Karpas-422 (cell line): Measurements from ENCODE around the gene TEAD2. TPM values are rescaled to one million over a fixed set of nuclear protein-coding genes. Genes with fewer than 3 reads are reported as not detected.
"Not testable (repeated sequence)": the region's sequence is repeated elsewhere in the genome, so short reads cannot be mapped to it uniquely, and the experiment has no call there.

Experiments
- DNase-seq: peaks from one replicate; pipeline ENCODE4 v3.0.0-alpha.2; 2015
- H2AFZ ChIP-seq: fragments of 200-600 bp; sonication (generic); 2 replicates; pipeline ENCODE4 v1.6.1; 2014; ENCODE audit warnings: antibody characterized with exemption, low read length, mixed read lengths
- H3K27ac ChIP-seq: fragments of 200-600 bp; sonication (generic); 2 replicates; pipeline ENCODE4 v1.5.1; 2014; ENCODE audit warnings: mild to moderate bottlenecking, low read length, moderate library complexity
- H3K27me3 ChIP-seq: fragments of 200-600 bp; sonication (generic); 2 replicates; pipeline ENCODE4 v1.6.1; 2014; ENCODE audit warnings: low read length, mixed read lengths
- H3K36me3 ChIP-seq: fragments of 200-600 bp; sonication (generic); 2 replicates; pipeline ENCODE4 v1.6.1; 2014; ENCODE audit warnings: low read length, mixed read lengths; ENCODE audit not compliant: insufficient read depth
- H3K4me1 ChIP-seq: fragments of 200-600 bp; sonication (generic); 2 replicates; pipeline ENCODE4 v1.6.1; 2014; ENCODE audit warnings: mild to moderate bottlenecking, low read length, mixed read lengths
- H3K4me2 ChIP-seq: fragments of 200-600 bp; sonication (generic); 2 replicates; pipeline ENCODE4 v1.6.1; 2014; ENCODE audit warnings: low read length, low read depth, mild to moderate bottlenecking; ENCODE audit not compliant: poor library complexity, severe bottlenecking
- H3K4me3 ChIP-seq: fragments of 200-600 bp; sonication (generic); 2 replicates; pipeline ENCODE4 v1.5.1; 2014; ENCODE audit warnings: mild to moderate bottlenecking, antibody characterized with exemption, low read length, mixed read lengths
- H3K79me2 ChIP-seq: fragments of 200-600 bp; sonication (generic); 2 replicates; pipeline ENCODE4 v1.6.1; 2014; ENCODE audit warnings: mild to moderate bottlenecking, low read length, mixed read lengths
- H3K9ac ChIP-seq: fragments of 200-600 bp; sonication (generic); 2 replicates; pipeline ENCODE4 v1.6.0; 2014; ENCODE audit warnings: low read length
- H3K9me2 ChIP-seq: fragments of 200-600 bp; sonication (generic), shearing (Covaris generic); replicated peaks from 2 replicates; pipeline ENCODE4 v1.6.0; 2014; ENCODE audit warnings: mild to moderate bottlenecking, low read length, moderate library complexity; ENCODE audit not compliant: insufficient read depth
- H3K9me3 ChIP-seq: fragments of 300-700, 200-600 bp; sonication (generic); 2 replicates; pipeline ENCODE4 v1.6.1; 2014; ENCODE audit warnings: low read length, mixed read lengths
- H4K20me1 ChIP-seq: fragments of 200-600 bp; sonication (generic); 2 replicates; pipeline ENCODE4 v1.6.1; 2014; ENCODE audit warnings: mild to moderate bottlenecking, antibody characterized with exemption, low read length, low read depth; ENCODE audit not compliant: insufficient read depth
- total RNA-seq: library from RNA; depleted of rRNA; stranded (reverse); fragments of >200 nt; shearing (Covaris generic); gene quantifications from 2 replicates; pipeline ENCODE4 v1.2.3, GENCODE V29; 2014; ENCODE audit warnings: low replicate concordance

The TEAD2 gene
- total RNA-seq, 1 experiment from 2014 or later, result 5.5 TPM

GRCh38 chr19:49374665-49375434 lies 12.6 kb upstream of the TEAD2 start:
- H3K27ac ChIP-seq, result peak overlapping the region; percentile 88
- peak; percentile 62 for DNase-seq
- no peaks in the 10 kb centered on the region for H3K9me2 ChIP-seq
- no peaks in the 10 kb centered on the region for H3K79me2 ChIP-seq
- peaks cover 5% of the 10 kb centered on the region for H3K9me3 ChIP-seq
- H3K36me3 ChIP-seq, result peaks cover under 1% of the 10 kb centered on the region; the same call in 1 of the 2 replicates
- no peak overlapping the region for H2AFZ ChIP-seq
- no peaks in the 10 kb centered on the region for H4K20me1 ChIP-seq
- H3K4me1 ChIP-seq, result peaks cover 57% of the 10 kb centered on the region
- peaks cover 3% of the 10 kb centered on the region; the same call in 1 of the 2 replicates for H3K27me3 ChIP-seq
- H3K4me3 ChIP-seq, result no peak overlapping the region; the same call in 1 of the 2 replicates
- H3K4me2 ChIP-seq, result peak overlapping the region; percentile 77
- peak overlapping the region; percentile 49 for H3K9ac ChIP-seq

- H3K9me2 ChIP-seq, H3K27me3 ChIP-seq, H4K20me1 ChIP-seq, H3K36me3 ChIP-seq, DNase-seq, H3K79me2 ChIP-seq: not testable (repeated sequence)
- H2AFZ ChIP-seq, result 0 out of 2 replicates have a peak overlapping the region, but pooled peaks have one; percentile 83
- peak overlapping the region; percentile 77 for H3K4me2 ChIP-seq
- H3K9ac ChIP-seq, result peak overlapping the region; percentile 58
- H3K4me3 ChIP-seq, result peak overlapping the region; percentile 54
- peaks cover 18% of the 10 kb centered on the region for H3K9me3 ChIP-seq
- H3K4me1 ChIP-seq, result peaks cover 40% of the 10 kb centered on the region
- peak overlapping the region; percentile 88 for H3K27ac ChIP-seq
Measured at GRCh38 chr19:49373174-49373573, 11.0 kb upstream of the TEAD2 start.

- DNase-seq, result no peak
- Histone ChIP-seq H3K27ac (no peak overlapping the region), H3K79me2 (no peaks in the 10 kb centered on the region), H3K36me3 (peaks cover 9% of the 10 kb centered on the region; the same call in 1 of the 2 replicates), H3K4me1 (peaks cover 35% of the 10 kb centered on the region), H4K20me1 (no peaks in the 10 kb centered on the region), H3K4me2 (no peak overlapping the region), H2AFZ (no peak overlapping the region), H3K9ac (no peak overlapping the region), H3K27me3 (peaks cover 5% of the 10 kb centered on the region; the same call in 1 of the 2 replicates), H3K9me2 (no peaks in the 10 kb centered on the region), H3K9me3 (peaks cover 18% of the 10 kb centered on the region), H3K4me3 (no peak overlapping the region)
Measured at GRCh38 chr19:49371184-49371583, 9.0 kb upstream of the TEAD2 start.

GRCh38 chr19:49368711-49369358 lies 6.6 kb upstream of the TEAD2 start:
- Histone ChIP-seq H3K4me1 (peaks cover 18% of the 10 kb centered on the region), H3K79me2 (no peaks in the 10 kb centered on the region), H3K9ac (no peak overlapping the region), H3K27me3 (peaks cover 5% of the 10 kb centered on the region; the same call in 1 of the 2 replicates), H3K4me2 (no peak overlapping the region), H2AFZ (no peak overlapping the region), H4K20me1 (no peaks in the 10 kb centered on the region), H3K9me2 (no peaks in the 10 kb centered on the region), H3K4me3 (no peak overlapping the region), H3K36me3 (peaks cover 9% of the 10 kb centered on the region; the same call in 1 of the 2 replicates), H3K9me3 (peaks cover 18% of the 10 kb centered on the region), H3K27ac (no peak overlapping the region)
- DNase-seq, result no peak

GRCh38 chr19:49366110-49366509 lies 3.9 kb upstream of the TEAD2 start:
- H3K9me2 ChIP-seq, result no peaks in the 10 kb centered on the region
- H3K79me2 ChIP-seq, result no peaks in the 10 kb centered on the region
- no peaks in the 10 kb centered on the region for H4K20me1 ChIP-seq
- DNase-seq, result no peak
- H3K9ac ChIP-seq, result no peak overlapping the region
- H3K27me3 ChIP-seq, result peaks cover 5% of the 10 kb centered on the region; the same call in 1 of the 2 replicates
- H3K9me3 ChIP-seq, result peaks cover 18% of the 10 kb centered on the region
- H2AFZ ChIP-seq, result no peak overlapping the region
- H3K4me1 ChIP-seq, result peaks cover 24% of the 10 kb centered on the region
- H3K4me2 ChIP-seq, result no peak overlapping the region
- H3K36me3 ChIP-seq, result peaks cover 9% of the 10 kb centered on the region; the same call in 1 of the 2 replicates
- H3K4me3 ChIP-seq, result no peak overlapping the region
- no peak overlapping the region for H3K27ac ChIP-seq

- Histone ChIP-seq H3K9ac (no peak overlapping the region), H3K36me3 (peaks cover 2% of the 10 kb centered on the region; the same call in 1 of the 2 replicates), H3K79me2 (no peaks in the 10 kb centered on the region), H3K27me3 (no peaks in the 10 kb centered on the region), H3K27ac (no peak overlapping the region), H2AFZ (no peak overlapping the region), H3K4me1 (peaks cover 30% of the 10 kb centered on the region), H3K9me2 (no peaks in the 10 kb centered on the region), H3K4me2 (no peak overlapping the region), H3K4me3 (no peak overlapping the region), H4K20me1 (no peaks in the 10 kb centered on the region), H3K9me3 (peaks cover 6% of the 10 kb centered on the region)
- no peak for DNase-seq
Measured at GRCh38 chr19:49364083-49364737, 2.0 kb upstream of the TEAD2 start.

GRCh38 chr19:49363268-49364082 lies 1.3 kb upstream of the TEAD2 start, which contains the start of gene DKKL1:
Gene DKKL1, plus strand, starts transcription at chr19:49363877. Its CDS starts 122 bp downstream, at chr19:49363999.
- Histone ChIP-seq H3K4me3 (no peak within 1 kb of the TSS), H4K20me1 (no peaks in the 10 kb centered on the region), H3K4me1 (peaks cover 30% of the 10 kb centered on the region), H3K9me2 (no peaks in the 10 kb centered on the region), H3K4me2 (peak within 1 kb of the TSS; percentile 65), H2AFZ (no peak within 1 kb of the TSS), H3K27ac (no peak within 1 kb of the TSS), H3K27me3 (no peaks in the 10 kb centered on the region), H3K9ac (no peak within 1 kb of the TSS), H3K79me2 (no peaks in the 10 kb centered on the region), H3K9me3 (no peaks in the 10 kb centered on the region), H3K36me3 (no peaks in the 10 kb centered on the region)
- DNase-seq, result peak; percentile 98
